Measurements from ENCODE around the gene OXTR.

Gene OXTR

DNA sequence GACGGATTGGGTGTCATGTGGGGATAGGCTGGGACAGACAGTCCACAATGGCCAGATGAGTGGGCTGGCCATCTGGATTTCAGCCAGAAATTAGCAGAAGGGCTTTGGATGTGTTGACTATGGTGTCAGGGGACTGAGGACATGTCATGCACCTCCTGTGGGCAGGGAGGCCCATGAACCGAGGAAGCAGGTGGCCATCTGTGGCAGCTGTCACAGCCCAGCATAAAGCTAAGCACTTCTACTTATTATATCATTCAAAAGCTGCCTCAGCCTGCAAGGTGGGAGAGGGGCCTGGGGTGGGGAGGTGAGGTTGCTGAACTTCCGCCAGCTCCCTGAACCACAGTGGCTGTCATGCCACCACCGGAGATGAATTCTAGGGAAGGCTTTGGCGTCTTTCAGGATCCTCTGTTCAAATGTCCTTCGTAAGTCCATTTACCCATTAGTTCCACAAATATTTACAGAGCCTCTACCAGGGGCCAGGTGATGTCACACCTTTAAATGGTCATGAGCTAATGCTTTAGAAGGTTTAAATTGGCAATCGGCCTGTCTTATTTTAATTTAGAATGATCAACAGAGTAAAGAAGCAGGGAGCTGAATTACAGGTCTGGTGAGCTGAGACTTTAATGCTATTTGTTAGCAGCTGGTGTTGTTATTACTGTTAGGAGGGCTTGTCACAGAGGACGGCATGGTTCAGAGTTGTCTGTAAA lies 59.5 kb downstream of the OXTR start:
- peak; percentile 56 for DNase-seq

DNA sequence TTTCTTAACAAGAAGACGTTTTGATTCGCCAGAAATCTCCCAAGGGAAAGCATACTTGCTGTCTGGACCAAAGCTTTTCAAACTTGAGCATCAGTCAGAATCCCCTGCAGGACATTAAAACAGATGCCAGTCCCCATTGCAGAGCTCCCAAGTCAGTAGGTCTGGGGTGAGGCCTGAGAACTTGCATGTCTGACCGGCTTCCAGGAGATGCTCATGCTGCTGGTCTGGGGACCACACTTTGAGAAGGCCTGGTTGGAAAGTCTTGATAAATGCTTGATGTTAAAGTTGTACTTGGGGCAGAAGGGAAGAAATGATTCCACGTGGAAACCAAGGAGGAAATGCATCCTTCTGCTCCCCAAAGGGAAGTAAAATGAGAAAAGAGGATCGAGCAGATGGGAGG lies 60.1 kb downstream of the OXTR start:
- no peak for DNase-seq

DNA sequence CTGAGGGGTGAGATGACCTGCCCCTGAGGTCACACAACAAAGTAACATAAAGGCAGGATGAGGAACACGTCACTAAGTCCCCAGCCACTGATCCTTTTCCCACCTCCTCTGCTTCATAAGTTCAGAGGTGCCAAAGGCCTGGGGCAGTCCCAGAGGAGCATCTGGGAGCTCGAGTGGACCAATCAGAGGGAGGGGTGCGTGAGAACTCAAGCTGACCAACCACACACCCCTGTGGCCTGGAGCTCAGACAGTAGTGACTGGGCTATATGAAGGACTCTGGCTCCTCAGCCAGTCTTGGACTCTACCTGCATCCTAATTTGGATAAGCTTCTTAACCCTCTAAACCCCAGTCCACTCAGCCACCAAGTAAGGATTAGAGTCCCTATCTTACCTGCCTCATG lies 63.8 kb downstream of the OXTR start:
- DNase-seq = no peak

DNA sequence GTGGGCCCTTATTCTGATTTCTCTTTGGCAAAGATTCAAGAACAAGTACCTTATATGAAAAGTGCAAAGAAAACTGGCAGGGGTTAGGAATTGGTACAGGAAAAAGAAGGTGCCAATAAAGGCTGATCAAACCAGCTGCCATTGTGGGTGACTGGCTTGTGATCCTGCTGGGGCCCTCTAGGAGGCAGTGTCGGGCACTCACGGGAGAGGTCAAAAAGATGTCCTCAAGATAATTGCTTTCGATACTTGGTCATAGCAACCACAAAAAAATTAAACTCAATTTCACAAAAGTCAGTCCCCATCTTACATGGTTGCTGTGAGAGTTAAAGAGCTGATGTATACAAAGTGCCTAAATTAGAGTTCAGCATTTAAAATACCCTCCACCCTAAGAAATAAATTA lies 66.9 kb downstream of the OXTR start:
- DNase-seq = no peak
